GM23248 (cell line): Measurements from ENCODE around the gene CES2. TPM values are rescaled to one million over a fixed set of nuclear protein-coding genes. Genes with fewer than 3 reads are reported as not detected.

Source experiments
- DNase-seq: peaks from one replicate; pipeline ENCODE4 v3.0.0-alpha.2; 2015
- H2AFZ ChIP-seq: fragments of 200-600 bp; sonication (generic); 2 replicates; pipeline ENCODE4 v1.6.1; 2016; ENCODE audit warnings: antibody characterized with exemption
- H3F3A ChIP-seq: fragments of 200-600 bp; sonication (generic); 2 replicates; pipeline ENCODE4 v1.6.1; 2016; ENCODE audit warnings: mild to moderate bottlenecking, antibody characterized with exemption, mixed run types; ENCODE audit not compliant: insufficient read depth
- H3K27ac ChIP-seq: fragments of 200-600 bp; sonication (generic); 2 replicates; pipeline ENCODE4 v1.5.1; 2016; ENCODE audit warnings: mild to moderate bottlenecking
- H3K27me3 ChIP-seq: fragments of 200-600 bp; sonication (generic); replicated peaks from 2 replicates; pipeline ENCODE4 v1.6.1; 2016; ENCODE audit warnings: mild to moderate bottlenecking; ENCODE audit not compliant: insufficient read depth
- H3K36me3 ChIP-seq: fragments of 200-600 bp; sonication (generic); 2 replicates; pipeline ENCODE4 v1.6.1; 2016; ENCODE audit warnings: low read depth, mild to moderate bottlenecking
- H3K4me1 ChIP-seq: fragments of 200-600 bp; sonication (generic); 2 replicates; pipeline ENCODE4 v1.6.1; 2016; ENCODE audit warnings: mild to moderate bottlenecking; ENCODE audit not compliant: insufficient read depth
- H3K4me2 ChIP-seq: fragments of 200-600 bp; sonication (generic); one replicate; pipeline ENCODE4 v1.6.1; 2016; ENCODE audit warnings: mild to moderate bottlenecking; ENCODE audit not compliant: unreplicated experiment
- H3K4me3 ChIP-seq: fragments of 200-600 bp; sonication (generic); 2 replicates; pipeline ENCODE4 v1.5.1; 2016; ENCODE audit warnings: mild to moderate bottlenecking
- H3K79me2 ChIP-seq: fragments of 200-600 bp; sonication (generic); 2 replicates; pipeline ENCODE4 v1.6.1; 2016; ENCODE audit warnings: mild to moderate bottlenecking; ENCODE audit not compliant: insufficient read depth
- H3K9ac ChIP-seq: fragments of 200-600 bp; sonication (generic); 2 replicates; pipeline ENCODE4 v1.6.1; 2016; ENCODE audit warnings: mild to moderate bottlenecking
- H3K9me2 ChIP-seq: fragments of 200-600 bp; sonication (generic); 2 replicates; pipeline ENCODE4 v1.6.1; 2016; ENCODE audit warnings: mixed run types, mild to moderate bottlenecking, moderate library complexity; ENCODE audit not compliant: insufficient read depth
- H3K9me3 ChIP-seq: fragments of 200-600 bp; sonication (generic); one replicate; pipeline ENCODE4 v1.6.1; 2017; ENCODE audit warnings: low read depth
- H4K20me1 ChIP-seq: fragments of 200-600 bp; sonication (generic); 2 replicates; pipeline ENCODE4 v1.6.0; 2016; ENCODE audit not compliant: insufficient read depth
- EZH2 ChIP-seq: fragments of 200-600 bp; sonication (generic); IDR thresholded peaks from 2 replicates; pipeline ENCODE4 v1.6.1; 2018; ENCODE audit warnings: antibody characterized with exemption, mild to moderate bottlenecking; ENCODE audit not compliant: insufficient read depth, poor library complexity, severe bottlenecking
- EZH2phosphoT487 ChIP-seq: fragments of 200-600 bp; sonication (generic); IDR thresholded peaks from 2 replicates; pipeline ENCODE4 v1.6.1; 2018; ENCODE audit warnings: antibody characterized with exemption, moderate library complexity, mild to moderate bottlenecking, low read depth; ENCODE audit not compliant: insufficient read depth
- WGBS, 2 experiments: methylation state at CpG; one replicate each; pipeline ENCODE4 v1.1.6; 2015 to 2017; ENCODE audit warnings: low lambda C conversion rate in 2 of 2, low coverage in 1 of 2; ENCODE audit errors: missing lambda C conversion rate in 2 of 2; 5-methylcytosine and 5-hydroxymethylcytosine counted together
- in situ Hi-C: fragments of 300-500 bp; cut with MboI; formaldehyde crosslinking; loops from 2 replicates; pipeline ENCODE4 v1.15.0; 2020
- polyA plus RNA-seq: library from polyadenylated mRNA; unstranded; fragments of >200 nt; fragmentation: Nextera tagmentation; extraction: Ambion mirVana; gene quantifications from 2 replicates; pipeline ENCODE4 v1.2.1, GENCODE V29; 2016
- total RNA-seq: library from RNA; depleted of rRNA; stranded (reverse); fragments of >200 nt; shearing (Covaris generic); gene quantifications from 2 replicates; pipeline ENCODE4 v1.2.3, GENCODE V29; 2014

CES2 gene
- total and polyA plus RNA-seq, 2 experiments from 2014 or later: 32.3 to 37.6 TPM

- H4K20me1 ChIP-seq: no peaks in the 10 kb centered on the region
- in situ Hi-C loops: no loop called here
- no peaks in the 10 kb centered on the region for H3K9me3 ChIP-seq
- no peaks in the 10 kb centered on the region for H3K79me2 ChIP-seq
- H3K36me3 ChIP-seq: no peaks in the 10 kb centered on the region
- 56 to 71% methylated on average over 7 of the region's 7 CpGs for WGBS, 2 experiments
- H3K9me2 ChIP-seq: no peaks in the 10 kb centered on the region
- no peaks in the 10 kb centered on the region for H3F3A ChIP-seq
- no peak for DNase-seq
- no peak for TF ChIP-seq EZH2
- H2AFZ ChIP-seq: no peak overlapping the region
- H3K4me1 ChIP-seq: no peaks in the 10 kb centered on the region
- no peaks in the 10 kb centered on the region for H3K27me3 ChIP-seq
- H3K4me2 ChIP-seq: no peak overlapping the region
- H3K9ac ChIP-seq: no peak overlapping the region
- H3K27ac ChIP-seq: no peak overlapping the region
- no peak overlapping the region for H3K4me3 ChIP-seq
Observed at GRCh38 chr16:66906916-66907836, 28.1 kb upstream of the CES2 start.

GRCh38 chr16:66908116-66908515 lies 27.2 kb upstream of the CES2 start:
- Histone ChIP-seq H3K79me2 (no peaks in the 10 kb centered on the region), H3F3A (no peaks in the 10 kb centered on the region), H3K4me3 (no peak overlapping the region), H3K4me1 (no peaks in the 10 kb centered on the region), H3K9ac (no peak overlapping the region), H2AFZ (no peak overlapping the region), H3K9me2 (no peaks in the 10 kb centered on the region), H3K27me3 (no peaks in the 10 kb centered on the region), H3K9me3 (no peaks in the 10 kb centered on the region), H4K20me1 (no peaks in the 10 kb centered on the region), H3K36me3 (no peaks in the 10 kb centered on the region), H3K27ac (no peak overlapping the region), H3K4me2 (no peak overlapping the region)
- in situ Hi-C loops: no loop called here
- DNase-seq: no peak
- no peak for TF ChIP-seq EZH2phosphoT487
- no peak for TF ChIP-seq EZH2
- WGBS, 2 experiments: 67 to 90% methylated on average over 3 of the region's 3 CpGs

DNA sequence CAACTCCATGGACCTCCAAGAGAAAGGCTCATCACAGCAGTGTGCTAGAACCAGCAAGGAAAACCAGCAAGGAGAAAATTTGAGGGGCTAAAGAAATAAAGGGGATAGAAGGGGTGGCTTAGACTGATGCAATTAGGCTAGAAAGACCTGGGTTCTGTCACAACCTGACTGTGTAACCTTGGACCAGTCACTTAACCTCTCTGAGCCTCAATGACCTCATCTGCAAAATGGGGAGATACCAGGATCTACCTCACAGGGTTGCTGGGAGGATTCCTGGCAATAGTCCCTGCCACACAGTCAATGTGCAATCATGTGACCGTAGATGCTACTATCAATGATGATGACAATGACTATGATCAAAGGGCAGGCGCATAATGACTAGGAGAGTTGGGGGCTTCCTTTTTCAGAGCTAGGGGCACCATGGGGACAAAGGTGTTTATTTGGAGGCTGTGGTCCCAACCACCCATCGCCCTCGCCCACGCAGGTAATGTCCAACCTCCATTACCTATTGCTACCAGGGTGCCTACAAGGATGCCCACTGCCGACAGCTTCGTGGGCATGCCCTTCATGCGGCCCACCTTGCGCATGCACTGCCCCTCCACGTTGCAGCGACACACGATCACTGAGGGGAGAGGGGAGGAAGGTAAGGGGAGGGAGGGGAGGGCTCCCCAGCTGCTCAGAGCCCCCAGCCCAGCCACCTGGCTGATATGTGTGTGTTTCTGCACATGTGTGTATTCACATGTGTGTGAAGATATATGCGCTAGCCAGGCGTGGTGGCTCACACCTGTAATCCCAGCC lies 26.4 kb upstream of the CES2 start:
- H3F3A ChIP-seq: no peaks in the 10 kb centered on the region
- in situ Hi-C loops: no loop called here
- H4K20me1 ChIP-seq: no peaks in the 10 kb centered on the region
- no peaks in the 10 kb centered on the region for H3K9me2 ChIP-seq
- H3K4me1 ChIP-seq: no peaks in the 10 kb centered on the region
- no peak for DNase-seq
- no peak overlapping the region for H3K27ac ChIP-seq
- no peaks in the 10 kb centered on the region for H3K9me3 ChIP-seq
- H3K9ac ChIP-seq: no peak overlapping the region
- no peak overlapping the region for H3K4me3 ChIP-seq
- no peaks in the 10 kb centered on the region for H3K27me3 ChIP-seq
- TF ChIP-seq EZH2phosphoT487: no peak
- TF ChIP-seq EZH2: no peak
- no peaks in the 10 kb centered on the region for H3K36me3 ChIP-seq
- 87% methylated on average over 14 of the region's 14 CpGs for WGBS, 2 experiments
- H3K4me2 ChIP-seq: no peak overlapping the region
- no peak overlapping the region for H2AFZ ChIP-seq
- no peaks in the 10 kb centered on the region for H3K79me2 ChIP-seq

- no peak overlapping the region for H3K4me2 ChIP-seq
- H3K79me2 ChIP-seq: no peaks in the 10 kb centered on the region
- no peaks in the 10 kb centered on the region for H4K20me1 ChIP-seq
- H3K27ac ChIP-seq: no peak overlapping the region
- no peaks in the 10 kb centered on the region for H3K9me2 ChIP-seq
- no peak for DNase-seq
- H3K4me1 ChIP-seq: no peaks in the 10 kb centered on the region
- TF ChIP-seq EZH2phosphoT487: no peak
- TF ChIP-seq EZH2: no peak
- no peaks in the 10 kb centered on the region for H3F3A ChIP-seq
- no peak overlapping the region for H3K4me3 ChIP-seq
- no peak overlapping the region for H2AFZ ChIP-seq
- H3K9ac ChIP-seq: no peak overlapping the region
- H3K9me3 ChIP-seq: no peaks in the 10 kb centered on the region
- H3K27me3 ChIP-seq: no peaks in the 10 kb centered on the region
- WGBS, 2 experiments: 75 to 76% methylated on average over 13 to 14 of the region's 14 CpGs
- H3K36me3 ChIP-seq: no peaks in the 10 kb centered on the region
- in situ Hi-C loops: no loop called here
Observed at GRCh38 chr16:66910175-66910940, 25.0 kb upstream of the CES2 start.
